ENCODE results near the gene SMCP. TPM values are rescaled to one million over a fixed set of nuclear protein-coding genes. Genes with fewer than 3 reads are reported as not detected.
A peak's percentile ranks its signal among the peaks of the same experiment; 100 is the strongest.

The SMCP gene
- total and polyA plus RNA-seq, 2 donors (not counting 1 experiment from before 2014, with no cell fraction given) = not detected

DNA sequence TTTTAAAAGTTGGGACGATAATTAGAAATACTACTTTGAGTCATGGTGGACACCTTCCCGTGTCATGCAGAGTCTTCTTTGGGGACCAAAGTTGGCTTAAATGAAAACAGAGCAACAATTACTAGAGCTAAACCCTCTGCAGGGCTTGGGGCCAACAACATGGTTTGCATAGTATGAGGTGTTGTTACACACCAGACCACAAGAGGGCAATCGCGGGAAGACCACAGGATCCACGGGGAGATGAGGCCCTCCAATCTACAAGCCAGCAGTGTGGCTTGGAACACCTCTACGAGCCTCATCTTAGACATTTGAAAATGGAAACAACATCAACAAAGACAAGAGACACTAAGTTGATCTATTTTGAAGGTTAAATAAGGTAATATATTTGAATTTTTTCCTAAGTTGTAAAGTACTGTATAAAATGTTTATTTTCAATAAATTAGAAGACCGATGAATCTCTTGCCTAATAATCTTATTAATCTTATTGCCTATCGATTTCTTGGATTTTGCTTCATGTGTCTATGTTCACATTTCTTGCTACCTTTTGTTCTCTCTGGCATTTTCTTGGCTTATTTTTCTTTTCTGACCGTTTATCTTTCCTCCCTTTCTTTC, 8.2 kb upstream of the SMCP start:
- Histone ChIP-seq H2AFZ (ENCODE audit: insufficient read depth, low read depth, low read length, poor library complexity, severe bottlenecking) (peak overlapping the region; percentile 24), H3K27me3 (replicated peaks in 1 of 4; ENCODE audit: control extremely low read depth in 1 of 4, control insufficient read depth in 3 of 4, insufficient read depth in 4 of 4, low read length in 3 of 4) (peaks cover 0 to 5% (median 0%) of the 10 kb centered on the region in 4 experiments), H3K4me3 (ENCODE audit: control extremely low read depth in 1 of 5, extremely low read depth in 1 of 5, insufficient read depth in 1 of 5, low read depth in 2 of 5, low read length in 4 of 5) (no peak overlapping the region), H3K79me2 (ENCODE audit: control insufficient read depth, insufficient read depth, low read length) (no peaks in the 10 kb centered on the region), H3K4me1 (ENCODE audit: control insufficient read depth in 2 of 2, insufficient read depth in 2 of 2, low read length in 2 of 2) (peaks cover 0 to 4% of the 10 kb centered on the region in 2 donors), H4K20me1 (ENCODE audit: control insufficient read depth, insufficient read depth, low read length, poor library complexity, severe bottlenecking) (no peaks in the 10 kb centered on the region), H3K9me3 (ENCODE audit: control extremely low read depth in 1 of 3, control insufficient read depth in 2 of 3, insufficient read depth in 1 of 3, low read length in 2 of 3) (no peaks in the 10 kb centered on the region), H3K4me2 (replicated peaks; ENCODE audit: low read depth, low read length, poor library complexity, severe bottlenecking) (no peak overlapping the region), H3K27ac (ENCODE audit: low read length in 2 of 2) (no peak overlapping the region), H3K36me3 (replicated peaks in 1 of 2; ENCODE audit: control extremely low read depth in 1 of 2, control insufficient read depth in 1 of 2, extremely low read depth in 1 of 2, insufficient read depth in 2 of 2, low read length in 1 of 2) (no peaks in the 10 kb centered on the region), H3K9ac (ENCODE audit: low read length) (no peak overlapping the region)
- ChIA-PET CTCF (interaction anchor here (0.6 to 3.0 kb wide), 9 partner anchors 9 to 419 kb away, joined by 3 to 13 read pairs (median 5); no protein-coding TSS in a partner anchor), POLR2A (no interaction called here)
- intact Hi-C loops (cut with micrococcal nuclease) = no loop called here
- DNase-seq = peak; percentile 64
- TF ChIP-seq EZH2 (IDR thresholded peaks at IDR 0.05; ENCODE audit: borderline replicate concordance, insufficient read depth, low read depth, low read length, poor library complexity, severe bottlenecking) = no peak
- TF ChIP-seq, protein P1, sequence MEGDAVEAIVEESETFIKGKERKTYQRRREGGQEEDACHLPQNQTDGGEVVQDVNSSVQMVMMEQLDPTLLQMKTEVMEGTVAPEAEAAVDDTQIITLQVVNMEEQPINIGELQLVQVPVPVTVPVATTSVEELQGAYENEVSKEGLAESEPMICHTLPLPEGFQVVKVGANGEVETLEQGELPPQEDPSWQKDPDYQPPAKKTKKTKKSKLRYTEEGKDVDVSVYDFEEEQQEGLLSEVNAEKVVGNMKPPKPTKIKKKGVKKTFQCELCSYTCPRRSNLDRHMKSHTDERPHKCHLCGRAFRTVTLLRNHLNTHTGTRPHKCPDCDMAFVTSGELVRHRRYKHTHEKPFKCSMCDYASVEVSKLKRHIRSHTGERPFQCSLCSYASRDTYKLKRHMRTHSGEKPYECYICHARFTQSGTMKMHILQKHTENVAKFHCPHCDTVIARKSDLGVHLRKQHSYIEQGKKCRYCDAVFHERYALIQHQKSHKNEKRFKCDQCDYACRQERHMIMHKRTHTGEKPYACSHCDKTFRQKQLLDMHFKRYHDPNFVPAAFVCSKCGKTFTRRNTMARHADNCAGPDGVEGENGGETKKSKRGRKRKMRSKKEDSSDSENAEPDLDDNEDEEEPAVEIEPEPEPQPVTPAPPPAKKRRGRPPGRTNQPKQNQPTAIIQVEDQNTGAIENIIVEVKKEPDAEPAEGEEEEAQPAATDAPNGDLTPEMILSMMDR (IDR thresholded peaks at IDR 0.05) = peak; percentile 91
- peaks cover 2% of the 10 kb centered on the region for H3K4me1 Mint-ChIP-seq
- H3K9me3 Mint-ChIP-seq (ENCODE audit: insufficient read depth) = no peaks in the 10 kb centered on the region
- 52% methylated on average over 3 of the region's 9 CpGs for WGBS (ENCODE audit: insufficient coverage)
- no peak overlapping the region for H3K4me3 Mint-ChIP-seq
- no peak for ATAC-seq (ENCODE audit: low read depth)
- H3K27ac Mint-ChIP-seq = no peak overlapping the region
- H3K27me3 Mint-ChIP-seq = peaks cover 10% of the 10 kb centered on the region
